ENCODE results near the gene PROZ.

DNA sequence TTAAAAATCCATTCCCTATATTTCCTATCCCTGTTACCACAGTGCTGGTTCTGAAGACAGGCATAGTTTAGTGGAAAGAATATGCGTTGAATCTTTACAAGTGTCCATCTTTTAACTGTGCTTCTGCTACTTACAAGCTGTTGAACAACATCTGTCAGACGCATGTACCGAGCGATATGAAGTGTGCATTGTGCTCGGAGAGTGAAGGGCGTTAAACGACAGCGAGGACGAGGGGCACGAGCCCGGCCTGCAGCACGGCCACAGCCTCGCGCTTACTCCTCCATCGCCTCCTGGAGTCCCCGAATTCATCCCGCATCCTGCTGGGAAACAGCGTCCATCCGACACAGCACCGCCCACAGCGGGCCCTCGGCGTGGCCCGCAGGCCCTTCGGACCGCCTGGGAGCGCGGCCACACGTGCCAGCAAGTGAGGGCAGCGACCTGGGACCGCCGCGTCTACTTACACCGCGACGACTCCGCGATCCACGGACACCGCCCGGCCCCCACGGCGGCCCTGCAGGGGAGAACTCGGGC, 49.5 kb downstream of the PROZ start:
- TF ChIP-seq, protein P1, sequence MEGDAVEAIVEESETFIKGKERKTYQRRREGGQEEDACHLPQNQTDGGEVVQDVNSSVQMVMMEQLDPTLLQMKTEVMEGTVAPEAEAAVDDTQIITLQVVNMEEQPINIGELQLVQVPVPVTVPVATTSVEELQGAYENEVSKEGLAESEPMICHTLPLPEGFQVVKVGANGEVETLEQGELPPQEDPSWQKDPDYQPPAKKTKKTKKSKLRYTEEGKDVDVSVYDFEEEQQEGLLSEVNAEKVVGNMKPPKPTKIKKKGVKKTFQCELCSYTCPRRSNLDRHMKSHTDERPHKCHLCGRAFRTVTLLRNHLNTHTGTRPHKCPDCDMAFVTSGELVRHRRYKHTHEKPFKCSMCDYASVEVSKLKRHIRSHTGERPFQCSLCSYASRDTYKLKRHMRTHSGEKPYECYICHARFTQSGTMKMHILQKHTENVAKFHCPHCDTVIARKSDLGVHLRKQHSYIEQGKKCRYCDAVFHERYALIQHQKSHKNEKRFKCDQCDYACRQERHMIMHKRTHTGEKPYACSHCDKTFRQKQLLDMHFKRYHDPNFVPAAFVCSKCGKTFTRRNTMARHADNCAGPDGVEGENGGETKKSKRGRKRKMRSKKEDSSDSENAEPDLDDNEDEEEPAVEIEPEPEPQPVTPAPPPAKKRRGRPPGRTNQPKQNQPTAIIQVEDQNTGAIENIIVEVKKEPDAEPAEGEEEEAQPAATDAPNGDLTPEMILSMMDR (optimal IDR thresholded peaks at IDR 0.05 in 1 of 3, IDR thresholded peaks at IDR 0.05 in 1 of 3, conservative IDR thresholded peaks at IDR 0.05 in 1 of 3; ENCODE audit: extremely low read depth in 1 of 3, insufficient read depth in 2 of 3, low read length in 3 of 3) = no peak
- TF ChIP-seq EZH2 (IDR thresholded peaks at IDR 0.05; ENCODE audit: low read length) = no peak
